ENCODE data around the gene IQCN. TPM values are rescaled to one million over a fixed set of nuclear protein-coding genes. Genes with fewer than 3 reads are reported as not detected.

IQCN gene
- total and polyA plus RNA-seq, 2 of the 4 experiments (the other 2 are of a cell fraction): 0.18 to 0.67 TPM

GRCh38 chr19:18279516-18280246 is 5.4 kb upstream of the IQCN start:
- intact Hi-C loops (cut with micrococcal nuclease) (loop anchor here (1.0 to 5.0 kb wide), 4 partner anchors 44 to 138 kb away; partner anchors contain the start of genes LSM4 and SSBP4), dilution Hi-C loops (cut with HindIII; ENCODE audit: low sequenced_read_pairs, unreplicated experiment) (no loop called here), in situ Hi-C loops (cut with MboI; ENCODE audit: low sequenced_read_pairs) (loop anchor here (5.0 to 10.0 kb wide), 2 partner anchors 43 to 125 kb away; partner anchors contain the start of gene LSM4)
- Histone ChIP-seq H2BK5ac (ENCODE audit: low read depth, low read length, poor library complexity, severe bottlenecking) (peak overlapping the region; percentile 99), H3K9me1 (ENCODE audit: insufficient read depth, low read length) (peaks cover 4% of the 10 kb centered on the region), H3K23ac (ENCODE audit: low read depth, low read length) (peak overlapping the region; percentile 92; the same call in 1 of the 2 replicates), H4K20me1 (ENCODE audit: insufficient read depth, low read length) (peaks cover 54% of the 10 kb centered on the region), H4K91ac (ENCODE audit: insufficient read depth, low read depth, low read length) (peak overlapping the region; percentile 68; the same call in 1 of the 2 replicates), H3K14ac (replicated peaks; ENCODE audit: low read depth, low read length) (peak overlapping the region; percentile 97), H2BK15ac (ENCODE audit: low read depth, low read length) (no peak overlapping the region), H3K4me3 (ENCODE audit: insufficient read depth, low read depth, low read length) (peak overlapping the region; percentile 95), H3K4me1 (ENCODE audit: control insufficient read depth, insufficient read depth, low read length) (peaks cover 23% of the 10 kb centered on the region), H2AK9ac (replicated peaks; ENCODE audit: low read depth, low read length, poor library complexity) (peak overlapping the region; percentile 97), H4K5ac (ENCODE audit: low read depth, low read length) (no peak overlapping the region), H3K18ac (ENCODE audit: low read depth, low read length) (peak overlapping the region; percentile 5), H3K4me2 (ENCODE audit: low read depth, low read length) (peak overlapping the region; percentile 86), H2AK5ac (ENCODE audit: low read depth, low read length) (peak overlapping the region; percentile 80; the same call in 1 of the 2 replicates), H3K79me1 (ENCODE audit: low read depth in 1 of 2, low read length in 2 of 2) (peaks cover 4 to 63% of the 10 kb centered on the region in 2 experiments; a peak in 3 of 4 replicates), H2BK20ac (ENCODE audit: low read depth, low read length) (no peak overlapping the region), H3K9ac (ENCODE audit: low read depth, low read length) (peak overlapping the region; percentile 93), H3K27ac (ENCODE audit: insufficient read depth, low read length) (peak overlapping the region; percentile 96), H3K9me3 (ENCODE audit: control insufficient read depth, insufficient read depth, low read length) (no peaks in the 10 kb centered on the region), H3K56ac (ENCODE audit: extremely low read depth, insufficient read depth, low read length) (peak overlapping the region; percentile 81), H2BK120ac (ENCODE audit: low read depth, low read length) (no peak overlapping the region), H2AFZ (replicated peaks; ENCODE audit: low read length, poor library complexity) (peak overlapping the region; percentile 87), H4K8ac (ENCODE audit: low read depth in 2 of 2, low read length in 2 of 2) (peak overlapping the region in 1 of 2 experiments; percentile 61; a peak in 3 of 4 replicates), H3K4ac (ENCODE audit: low read depth, low read length) (peak overlapping the region; percentile 83), H3K27me3 (ENCODE audit: control insufficient read depth, insufficient read depth, low read length) (no peaks in the 10 kb centered on the region), H3K36me3 (ENCODE audit: control insufficient read depth, insufficient read depth, low read length) (peaks cover 14% of the 10 kb centered on the region)
- ATAC-seq (ENCODE audit: low read depth) (peak; percentile 49), DNase-seq (peak; percentile 92)
- BruUV-seq (replicated peaks): TSS peak; percentile 46
- POLR2A ChIA-PET (ENCODE audit: unreplicated experiment): interaction anchor here (0.5 to 1.6 kb wide), 11 partner anchors 13 to 1064 kb away, joined by 3 to 30 read pairs (median 4); partner anchors contain the start of genes LSM4 and USE1
- WGBS, 2 experiments (ENCODE audit: extremely low coverage in 2 of 2, insufficient read length in 1 of 2): no CpG with 5 or more reads among the region's 55 CpGs
- CTCF ChIA-PET: interaction anchor here (0.6 to 4.8 kb wide), 32 partner anchors 9 to 1182 kb away, joined by 3 to 49 read pairs (median 4); partner anchors contain the start of genes LSM4 and SSBP4
- TF ChIP-seq MAZ (IDR thresholded peaks at IDR 0.05; ENCODE audit: borderline replicate concordance, low read depth, low read length): peak; percentile 92; the same call in 1 of the 2 replicates
- no peak for TF ChIP-seq USF2 (IDR thresholded peaks at IDR 0.05; ENCODE audit: low read depth, low read length)
- TF ChIP-seq RAD21 (IDR thresholded peaks at IDR 0.05; ENCODE audit: low read length): peak; percentile 68
- peak; percentile 76 for TF ChIP-seq CTCF (conservative IDR thresholded peaks at IDR 0.05; ENCODE audit: low read depth, low read length)
- no peak for TF ChIP-seq CEBPB (IDR thresholded peaks at IDR 0.05; ENCODE audit: low read depth, low read length)
- TF ChIP-seq POLR2A (IDR thresholded peaks at IDR 0.05; ENCODE audit: low read depth, low read length): peak; percentile 85
- no peak for TF ChIP-seq MAFK (IDR thresholded peaks at IDR 0.05; ENCODE audit: low read depth, low read length)
- TF ChIP-seq SMC3 (IDR thresholded peaks at IDR 0.05; ENCODE audit: low read depth, low read length): peak; percentile 57
- no peak for TF ChIP-seq NFE2L2 (IDR thresholded peaks at IDR 0.05; ENCODE audit: low read depth, low read length)
- TF ChIP-seq CHD1 (IDR thresholded peaks at IDR 0.05; ENCODE audit: low read depth, low read length): peak; percentile 95; the same call in 1 of the 2 replicates

All from IMR-90 (cell line).